ENCODE data around the gene CMTM7.

The CMTM7 gene

DNA sequence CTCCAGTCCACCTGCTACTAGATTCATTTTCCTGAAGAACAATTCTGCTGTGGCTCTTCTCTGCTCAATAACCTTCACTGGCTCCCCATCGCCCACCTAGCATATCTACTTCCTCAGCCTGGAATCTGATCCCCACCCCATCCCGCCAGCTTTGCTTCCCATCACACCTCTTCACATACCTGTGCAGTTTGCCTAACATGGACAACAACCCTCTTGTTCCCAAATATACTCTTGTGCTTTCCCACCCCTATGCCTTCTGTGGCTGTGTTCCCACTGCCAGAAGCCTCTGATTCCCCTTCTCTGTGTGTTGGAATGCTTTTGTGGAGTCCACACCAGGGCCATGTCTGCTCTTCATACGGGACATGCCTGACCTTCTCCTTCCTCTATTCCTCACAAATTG is 29.5 kb downstream of the CMTM7 start:
- no peaks in the 10 kb centered on the region for H3K9me3 ChIP-seq (ENCODE audit: control insufficient read depth, low read depth, low read length)
- H3K4me1 ChIP-seq (ENCODE audit: control insufficient read depth, low read depth, low read length) = peaks cover 14% of the 10 kb centered on the region
- no peak overlapping the region for H3K4me3 ChIP-seq (ENCODE audit: low read length)
- no peaks in the 10 kb centered on the region for H3K27me3 ChIP-seq (ENCODE audit: control insufficient read depth, insufficient read depth, low read length)
- H3K9ac ChIP-seq (ENCODE audit: low read length) = no peak overlapping the region
- no peaks in the 10 kb centered on the region for H3K36me3 ChIP-seq (ENCODE audit: control insufficient read depth, low read depth, low read length)
- no peak overlapping the region for H3K27ac ChIP-seq (ENCODE audit: low read length)

DNA sequence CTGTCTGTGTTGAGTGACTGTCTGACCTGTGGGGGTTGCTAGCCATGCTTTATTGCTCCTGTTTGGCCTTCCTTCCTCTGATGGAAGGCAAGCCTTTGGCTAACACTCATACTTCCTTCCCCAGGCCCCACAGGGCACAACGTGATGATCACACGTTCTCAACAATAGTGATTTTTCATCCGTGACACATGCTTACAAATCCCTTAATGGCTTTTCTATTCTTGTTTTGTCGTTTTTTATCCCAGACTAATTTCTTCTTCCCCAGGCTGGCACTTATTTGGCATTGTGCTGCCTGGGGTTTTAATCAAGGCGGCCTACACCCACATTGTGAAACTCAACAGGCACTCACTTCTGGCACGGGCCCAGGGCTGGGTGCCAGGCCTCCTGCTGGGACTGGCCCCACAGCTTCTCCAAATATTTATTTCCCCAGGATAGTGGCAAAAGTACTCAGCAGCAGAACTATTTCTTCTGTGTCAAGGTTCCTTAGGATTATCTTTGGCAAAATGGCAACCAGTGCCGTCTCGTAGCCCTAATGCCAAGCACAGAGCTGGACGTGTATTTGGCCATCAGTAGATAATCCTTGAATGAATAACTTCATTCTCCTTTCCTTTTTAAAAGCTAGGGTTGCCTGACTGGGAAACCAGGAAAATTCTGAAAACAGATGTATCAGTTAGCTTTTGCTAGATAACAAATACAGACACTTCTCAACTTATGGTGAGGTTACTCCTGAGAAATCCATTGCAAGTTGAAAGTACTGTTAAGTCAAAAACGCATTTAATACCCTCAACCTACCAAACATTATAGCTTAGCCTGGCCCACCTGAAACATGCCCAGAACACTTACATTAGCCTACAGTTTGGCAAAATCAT is 30.6 kb downstream of the CMTM7 start:
- Histone ChIP-seq H3K9ac (ENCODE audit: low read length) (no peak overlapping the region), H3K4me1 (ENCODE audit: control insufficient read depth, low read depth, low read length) (peaks cover 14% of the 10 kb centered on the region), H3K9me3 (ENCODE audit: control insufficient read depth, low read depth, low read length) (no peaks in the 10 kb centered on the region), H3K27ac (ENCODE audit: low read length) (no peak overlapping the region), H3K4me3 (ENCODE audit: low read length) (no peak overlapping the region), H3K27me3 (ENCODE audit: control insufficient read depth, insufficient read depth, low read length) (no peaks in the 10 kb centered on the region), H3K36me3 (ENCODE audit: control insufficient read depth, low read depth, low read length) (no peaks in the 10 kb centered on the region)

DNA sequence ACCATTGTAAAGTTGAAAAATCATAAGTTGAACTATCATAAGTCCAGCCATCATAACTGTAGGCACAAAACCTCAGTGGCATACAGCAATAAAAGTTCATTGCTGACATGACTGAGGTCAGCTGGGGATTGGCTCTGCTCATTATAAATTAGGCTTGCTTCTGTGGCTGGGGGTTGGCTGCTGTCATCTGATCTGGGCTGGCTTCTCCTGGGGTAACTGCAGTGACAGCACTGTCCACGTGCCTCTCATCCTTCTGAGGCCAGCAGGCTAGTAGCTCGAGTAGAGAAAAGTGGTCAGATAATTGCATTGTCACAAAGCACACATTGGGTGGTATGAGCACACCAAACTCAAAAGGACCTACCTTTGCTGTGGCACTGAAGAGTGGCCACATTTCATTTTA is 31.3 kb downstream of the CMTM7 start:
- Histone ChIP-seq H3K9ac (ENCODE audit: low read length) (no peak overlapping the region), H3K27ac (ENCODE audit: low read length) (no peak overlapping the region), H3K4me3 (ENCODE audit: low read length) (no peak overlapping the region), H3K4me1 (ENCODE audit: control insufficient read depth, low read depth, low read length) (peaks cover 14% of the 10 kb centered on the region), H3K27me3 (ENCODE audit: control insufficient read depth, insufficient read depth, low read length) (no peaks in the 10 kb centered on the region), H3K9me3 (ENCODE audit: control insufficient read depth, low read depth, low read length) (no peaks in the 10 kb centered on the region), H3K36me3 (ENCODE audit: control insufficient read depth, low read depth, low read length) (no peaks in the 10 kb centered on the region)

DNA sequence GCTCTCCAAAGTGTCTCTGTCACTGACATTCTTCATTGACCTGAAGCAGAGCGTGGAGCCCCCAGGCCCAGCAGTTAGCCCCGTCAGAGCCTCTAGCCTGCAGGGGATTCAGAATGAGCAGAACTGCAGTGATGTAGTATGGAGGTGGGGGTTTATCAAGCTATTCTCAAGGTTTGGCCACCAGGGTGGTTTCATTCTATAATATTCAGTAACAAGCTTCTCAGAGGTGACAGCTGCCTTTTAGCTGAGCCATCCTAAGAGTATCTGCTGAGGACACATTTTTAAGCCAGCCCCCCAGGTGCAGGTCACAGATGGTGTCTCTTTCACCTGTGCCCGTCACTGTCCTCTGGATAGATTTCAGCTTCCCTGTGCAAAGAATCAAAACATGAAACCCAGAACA is 31.9 kb downstream of the CMTM7 start:
- Histone ChIP-seq H3K4me3 (ENCODE audit: low read length) (no peak overlapping the region), H3K27ac (ENCODE audit: low read length) (no peak overlapping the region), H3K9ac (ENCODE audit: low read length) (no peak overlapping the region), H3K9me3 (ENCODE audit: control insufficient read depth, low read depth, low read length) (no peaks in the 10 kb centered on the region), H3K36me3 (ENCODE audit: control insufficient read depth, low read depth, low read length) (no peaks in the 10 kb centered on the region), H3K27me3 (ENCODE audit: control insufficient read depth, insufficient read depth, low read length) (no peaks in the 10 kb centered on the region), H3K4me1 (ENCODE audit: control insufficient read depth, low read depth, low read length) (peaks cover 14% of the 10 kb centered on the region)

DNA sequence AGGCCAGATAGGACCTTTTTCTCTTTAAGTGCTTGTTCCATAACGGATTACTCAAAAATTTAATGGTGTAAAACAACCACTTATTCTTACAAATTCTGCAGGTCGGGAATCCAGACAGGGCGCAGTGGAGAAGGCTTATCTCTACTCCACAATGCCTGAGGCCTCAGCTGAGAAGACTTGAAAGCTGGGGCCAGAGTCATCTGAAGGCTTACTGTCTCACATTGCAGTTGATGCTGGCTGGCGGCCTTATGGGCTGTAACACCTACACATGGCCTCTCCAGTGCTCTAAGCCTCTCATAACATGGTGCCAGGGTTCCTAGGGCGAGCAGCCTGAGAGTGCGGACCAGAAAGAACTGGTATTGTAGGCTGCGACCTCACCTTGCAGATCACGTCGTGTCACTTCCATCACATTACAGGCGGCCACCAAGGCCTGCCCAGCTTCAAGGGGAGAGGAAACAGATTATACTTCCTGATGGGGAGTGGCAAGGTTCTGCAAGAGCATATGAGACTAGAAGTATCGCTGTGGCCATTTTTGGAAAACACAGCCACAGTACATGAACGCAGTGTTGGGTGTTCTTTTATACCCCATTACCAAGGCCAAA is 32.4 kb downstream of the CMTM7 start:
- Histone ChIP-seq H3K27me3 (ENCODE audit: control insufficient read depth, insufficient read depth, low read length) (no peaks in the 10 kb centered on the region), H3K4me3 (ENCODE audit: low read length) (no peak overlapping the region), H3K4me1 (ENCODE audit: control insufficient read depth, low read depth, low read length) (peaks cover 14% of the 10 kb centered on the region), H3K27ac (ENCODE audit: low read length) (no peak overlapping the region), H3K9me3 (ENCODE audit: control insufficient read depth, low read depth, low read length) (no peaks in the 10 kb centered on the region), H3K9ac (ENCODE audit: low read length) (no peak overlapping the region), H3K36me3 (ENCODE audit: control insufficient read depth, low read depth, low read length) (no peaks in the 10 kb centered on the region)

DNA sequence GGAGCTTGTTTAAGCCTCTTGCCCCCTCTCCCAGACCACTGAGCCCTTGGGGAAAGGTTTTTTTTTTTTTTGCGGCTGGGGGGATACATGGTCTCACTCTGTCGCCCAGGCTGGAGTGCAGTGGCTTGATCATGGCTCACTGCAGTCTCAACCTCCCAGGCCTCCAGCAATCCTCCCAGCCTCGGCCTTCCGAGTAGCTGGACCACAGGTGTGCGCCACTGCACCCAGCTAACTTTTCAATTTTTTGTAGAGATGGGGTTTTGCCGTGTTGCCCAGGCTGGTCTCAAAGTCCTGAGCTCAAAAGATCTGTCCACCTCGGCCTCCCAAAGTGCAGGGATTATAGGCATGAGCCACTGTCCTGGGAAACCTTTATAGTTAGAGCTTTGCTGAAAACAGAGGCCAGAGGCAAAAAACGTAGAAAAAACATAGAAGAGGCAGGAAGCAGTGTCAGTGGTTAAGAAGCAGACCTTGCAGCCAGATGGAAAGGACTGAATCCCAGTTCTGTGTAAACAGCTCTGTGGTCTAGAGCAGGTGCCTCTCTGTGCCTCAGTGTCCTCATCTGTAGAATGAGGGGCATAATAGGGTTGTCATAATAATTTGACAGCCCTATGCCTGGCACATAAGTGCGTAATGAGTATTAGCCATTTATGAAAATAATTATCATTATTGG is 33.1 kb downstream of the CMTM7 start:
- Histone ChIP-seq H3K27me3 (ENCODE audit: control insufficient read depth, insufficient read depth, low read length) (no peaks in the 10 kb centered on the region), H3K27ac (ENCODE audit: low read length) (no peak overlapping the region), H3K4me3 (ENCODE audit: low read length) (no peak overlapping the region), H3K9me3 (ENCODE audit: control insufficient read depth, low read depth, low read length) (no peaks in the 10 kb centered on the region), H3K4me1 (ENCODE audit: control insufficient read depth, low read depth, low read length) (peaks cover 11% of the 10 kb centered on the region), H3K9ac (ENCODE audit: low read length) (no peak overlapping the region), H3K36me3 (ENCODE audit: control insufficient read depth, low read depth, low read length) (no peaks in the 10 kb centered on the region)

DNA sequence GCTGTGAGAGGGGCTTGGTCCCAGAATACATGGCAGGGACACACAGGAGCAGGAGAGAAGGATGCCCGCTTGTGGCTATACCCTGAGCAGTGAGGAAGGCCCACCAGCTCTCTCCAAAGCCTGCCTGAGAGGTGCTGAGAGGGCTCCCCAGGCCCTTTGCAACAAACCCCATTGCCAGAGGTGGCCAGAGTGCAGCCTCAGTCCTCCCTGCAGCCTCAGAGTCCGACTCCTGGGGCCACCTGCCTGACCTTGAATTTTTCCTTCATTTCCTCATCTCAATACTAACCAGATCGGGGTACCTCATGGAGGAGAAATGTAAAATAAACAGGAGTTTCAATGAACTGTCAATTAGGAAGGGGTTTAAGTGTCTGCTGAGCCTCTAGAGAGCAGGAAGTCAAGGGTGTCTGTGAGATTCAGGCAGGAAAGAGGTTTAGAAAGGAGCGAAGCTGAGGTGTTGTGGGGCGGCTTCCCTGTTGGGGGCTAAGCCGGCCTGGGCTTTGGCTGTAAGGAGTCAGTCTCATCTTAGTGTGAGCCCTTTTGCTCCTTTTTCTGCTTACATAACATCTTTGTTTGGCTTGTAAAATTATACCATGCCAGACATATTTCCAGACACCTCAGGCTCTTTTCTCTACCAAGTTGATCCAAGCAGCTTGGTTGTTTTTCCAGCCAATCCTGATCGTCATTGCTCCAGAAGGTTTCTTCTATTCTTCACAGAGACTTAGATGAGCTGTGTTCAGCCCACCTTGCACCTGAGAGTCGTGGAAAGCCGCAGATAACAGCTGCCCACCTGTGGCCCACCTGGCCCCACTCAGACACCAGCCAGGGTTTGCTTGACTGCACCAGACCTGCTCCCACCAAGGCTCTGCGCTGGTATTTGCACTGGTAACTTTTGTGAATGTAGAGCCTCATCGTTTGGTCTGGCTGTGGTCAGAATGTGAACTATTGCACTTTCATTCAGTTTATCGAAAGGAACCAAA is 36.7 kb downstream of the CMTM7 start:
- Histone ChIP-seq H3K27ac (ENCODE audit: low read length) (no peak overlapping the region), H3K4me3 (ENCODE audit: low read length) (no peak overlapping the region), H3K4me1 (ENCODE audit: control insufficient read depth, low read depth, low read length) (no peaks in the 10 kb centered on the region), H3K36me3 (ENCODE audit: control insufficient read depth, low read depth, low read length) (no peaks in the 10 kb centered on the region), H3K9ac (ENCODE audit: low read length) (no peak overlapping the region), H3K9me3 (ENCODE audit: control insufficient read depth, low read depth, low read length) (no peaks in the 10 kb centered on the region), H3K27me3 (ENCODE audit: control insufficient read depth, insufficient read depth, low read length) (no peaks in the 10 kb centered on the region)

DNA sequence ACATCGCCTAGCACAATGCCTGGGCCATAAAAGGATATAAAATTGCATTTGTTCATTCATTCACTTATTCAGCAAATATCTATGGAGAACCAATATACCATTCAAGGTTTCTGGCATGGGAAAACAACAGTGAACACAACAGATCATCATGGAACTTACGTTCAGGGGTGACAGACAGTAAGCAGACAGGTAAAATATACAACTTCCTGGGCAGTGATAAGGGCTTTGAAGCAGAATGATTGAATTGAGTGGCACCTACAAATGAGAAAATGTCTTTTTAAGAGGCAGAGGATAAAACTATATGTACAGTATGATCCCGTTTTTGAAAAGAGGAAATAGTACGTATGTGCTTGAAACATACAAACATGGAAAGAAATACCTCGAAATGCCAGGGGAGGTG is 39.2 kb downstream of the CMTM7 start:
- H3K4me1 ChIP-seq (ENCODE audit: control insufficient read depth, low read depth, low read length) = no peaks in the 10 kb centered on the region
- H3K27ac ChIP-seq (ENCODE audit: low read length) = no peak overlapping the region
- H3K9me3 ChIP-seq (ENCODE audit: control insufficient read depth, low read depth, low read length) = no peaks in the 10 kb centered on the region
- H3K36me3 ChIP-seq (ENCODE audit: control insufficient read depth, low read depth, low read length) = no peaks in the 10 kb centered on the region
- H3K27me3 ChIP-seq (ENCODE audit: control insufficient read depth, insufficient read depth, low read length) = no peaks in the 10 kb centered on the region
- H3K9ac ChIP-seq (ENCODE audit: low read length) = no peak overlapping the region
- no peak overlapping the region for H3K4me3 ChIP-seq (ENCODE audit: low read length)

DNA sequence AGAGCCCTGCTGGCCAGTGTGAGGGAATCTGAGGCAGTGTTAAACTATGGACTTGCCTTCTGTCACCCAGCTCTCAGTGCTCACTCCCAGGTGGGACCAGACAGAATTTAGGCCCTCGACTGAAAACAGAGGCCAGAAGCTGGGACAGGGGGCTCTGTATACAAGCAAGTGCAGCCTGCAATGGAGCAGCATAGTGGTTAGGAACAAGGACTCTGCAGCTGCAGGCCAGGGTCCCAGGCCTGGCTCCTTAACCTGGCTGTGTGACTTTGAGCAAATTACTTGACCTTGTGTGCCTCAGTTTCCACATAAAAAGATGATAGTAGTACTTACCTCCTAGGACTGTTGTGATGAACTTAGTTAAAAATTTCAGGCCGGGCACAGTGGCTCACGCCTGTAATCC is 39.8 kb downstream of the CMTM7 start:
- Histone ChIP-seq H3K27ac (ENCODE audit: low read length) (no peak overlapping the region), H3K27me3 (ENCODE audit: control insufficient read depth, insufficient read depth, low read length) (no peaks in the 10 kb centered on the region), H3K9ac (ENCODE audit: low read length) (no peak overlapping the region), H3K9me3 (ENCODE audit: control insufficient read depth, low read depth, low read length) (no peaks in the 10 kb centered on the region), H3K4me1 (ENCODE audit: control insufficient read depth, low read depth, low read length) (no peaks in the 10 kb centered on the region), H3K4me3 (ENCODE audit: low read length) (no peak overlapping the region), H3K36me3 (ENCODE audit: control insufficient read depth, low read depth, low read length) (no peaks in the 10 kb centered on the region)

DNA sequence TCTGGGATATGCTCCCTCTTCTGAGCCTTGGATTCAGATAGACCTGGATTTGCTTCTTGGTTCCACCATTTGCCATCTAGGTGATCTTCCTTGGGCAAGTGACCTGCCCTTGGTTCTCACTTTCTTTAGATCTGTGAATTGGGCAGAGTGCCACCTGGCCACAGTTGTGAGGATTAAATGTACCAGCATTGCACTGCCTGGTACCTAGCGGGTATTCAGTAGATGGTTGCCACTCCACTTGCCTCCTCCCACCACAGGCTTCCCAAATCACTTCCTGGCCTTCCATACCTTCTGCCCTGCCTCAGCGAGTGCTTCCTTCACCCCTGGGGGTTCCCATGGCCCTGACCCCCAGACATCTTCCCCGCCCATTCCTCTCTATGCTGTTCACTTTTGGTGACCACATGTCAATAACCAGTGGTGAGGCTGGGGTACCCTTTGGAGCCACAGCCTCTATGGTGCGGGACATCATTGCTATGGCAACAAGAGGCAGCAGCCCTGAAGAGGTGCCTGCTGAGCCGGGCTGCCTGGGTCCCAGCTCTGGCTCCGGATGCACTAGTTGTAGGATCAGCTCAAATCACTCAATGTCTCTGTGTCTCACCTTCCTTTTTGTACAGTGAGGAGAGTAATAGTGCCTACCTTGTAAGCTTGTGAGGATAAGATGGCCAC is 40.5 kb downstream of the CMTM7 start:
- Histone ChIP-seq H3K9me3 (ENCODE audit: control insufficient read depth, low read depth, low read length) (no peaks in the 10 kb centered on the region), H3K4me1 (ENCODE audit: control insufficient read depth, low read depth, low read length) (no peaks in the 10 kb centered on the region), H3K27me3 (ENCODE audit: control insufficient read depth, insufficient read depth, low read length) (no peaks in the 10 kb centered on the region), H3K36me3 (ENCODE audit: control insufficient read depth, low read depth, low read length) (no peaks in the 10 kb centered on the region), H3K27ac (ENCODE audit: low read length) (no peak overlapping the region), H3K4me3 (ENCODE audit: low read length) (no peak overlapping the region), H3K9ac (ENCODE audit: low read length) (no peak overlapping the region)
